ENCODE results near the gene APOL1. TPM values are rescaled to one million over a fixed set of nuclear protein-coding genes. Genes with fewer than 3 reads are reported as not detected.

Gene APOL1
- total and polyA plus RNA-seq, 9 of the 15 experiments (the other 6 are each of a cell fraction or from before 2014, with no cell fraction given), result 2.5 to 9.7 (median 5.6) TPM

DNA sequence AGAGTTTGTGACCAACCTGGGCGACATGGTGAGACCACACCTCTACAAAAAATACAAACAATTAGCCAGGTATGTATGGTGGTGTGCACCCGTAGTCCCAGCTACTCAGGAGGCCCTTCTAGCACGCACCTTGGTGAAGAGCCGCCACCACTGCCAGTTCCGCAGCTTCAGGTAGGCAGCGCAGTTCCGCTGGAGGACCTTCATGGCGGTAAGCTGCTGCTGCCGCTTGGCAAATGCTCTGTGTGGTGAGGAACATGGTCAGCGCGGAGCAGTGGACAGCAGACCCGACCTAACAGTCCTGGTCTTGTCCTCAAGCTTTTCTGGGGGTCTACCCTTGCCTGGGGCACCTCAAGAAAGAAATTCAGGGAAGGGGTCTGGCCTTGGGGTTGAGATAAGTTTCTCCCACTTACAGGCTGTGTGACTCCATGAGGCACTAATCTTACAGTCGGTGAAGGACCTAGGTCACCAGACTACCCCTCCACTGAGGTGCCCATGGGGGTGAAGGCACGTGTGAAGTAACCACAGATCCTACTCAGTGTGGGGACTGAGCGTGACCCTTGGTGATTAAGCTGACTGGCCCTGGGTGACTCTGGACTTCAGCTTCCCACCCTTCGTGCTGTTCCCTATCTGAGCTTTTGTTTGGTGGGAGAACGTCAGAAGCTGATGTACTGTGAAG, 49.6 kb downstream of the APOL1 start (continued):
- TF ChIP-seq, protein P1, sequence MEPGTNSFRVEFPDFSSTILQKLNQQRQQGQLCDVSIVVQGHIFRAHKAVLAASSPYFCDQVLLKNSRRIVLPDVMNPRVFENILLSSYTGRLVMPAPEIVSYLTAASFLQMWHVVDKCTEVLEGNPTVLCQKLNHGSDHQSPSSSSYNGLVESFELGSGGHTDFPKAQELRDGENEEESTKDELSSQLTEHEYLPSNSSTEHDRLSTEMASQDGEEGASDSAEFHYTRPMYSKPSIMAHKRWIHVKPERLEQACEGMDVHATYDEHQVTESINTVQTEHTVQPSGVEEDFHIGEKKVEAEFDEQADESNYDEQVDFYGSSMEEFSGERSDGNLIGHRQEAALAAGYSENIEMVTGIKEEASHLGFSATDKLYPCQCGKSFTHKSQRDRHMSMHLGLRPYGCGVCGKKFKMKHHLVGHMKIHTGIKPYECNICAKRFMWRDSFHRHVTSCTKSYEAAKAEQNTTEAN (CRISPR knock-in tag; IDR thresholded peaks at IDR 0.05), result no peak
- no peak for TF ChIP-seq BACH1 (tag; IDR thresholded peaks at IDR 0.05)
- TF ChIP-seq, protein P2, sequence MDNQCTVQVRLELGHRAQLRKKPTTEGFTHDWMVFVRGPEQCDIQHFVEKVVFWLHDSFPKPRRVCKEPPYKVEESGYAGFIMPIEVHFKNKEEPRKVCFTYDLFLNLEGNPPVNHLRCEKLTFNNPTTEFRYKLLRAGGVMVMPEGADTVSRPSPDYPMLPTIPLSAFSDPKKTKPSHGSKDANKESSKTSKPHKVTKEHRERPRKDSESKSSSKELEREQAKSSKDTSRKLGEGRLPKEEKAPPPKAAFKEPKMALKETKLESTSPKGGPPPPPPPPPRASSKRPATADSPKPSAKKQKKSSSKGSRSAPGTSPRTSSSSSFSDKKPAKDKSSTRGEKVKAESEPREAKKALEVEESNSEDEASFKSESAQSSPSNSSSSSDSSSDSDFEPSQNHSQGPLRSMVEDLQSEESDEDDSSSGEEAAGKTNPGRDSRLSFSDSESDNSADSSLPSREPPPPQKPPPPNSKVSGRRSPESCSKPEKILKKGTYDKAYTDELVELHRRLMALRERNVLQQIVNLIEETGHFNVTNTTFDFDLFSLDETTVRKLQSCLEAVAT (IDR thresholded peaks at IDR 0.05), result no peak
- TF ChIP-seq HSF4 (CRISPR knock-in tag; IDR thresholded peaks at IDR 0.05; ENCODE audit: borderline replicate concordance), result no peak
- TF ChIP-seq, protein P3, sequence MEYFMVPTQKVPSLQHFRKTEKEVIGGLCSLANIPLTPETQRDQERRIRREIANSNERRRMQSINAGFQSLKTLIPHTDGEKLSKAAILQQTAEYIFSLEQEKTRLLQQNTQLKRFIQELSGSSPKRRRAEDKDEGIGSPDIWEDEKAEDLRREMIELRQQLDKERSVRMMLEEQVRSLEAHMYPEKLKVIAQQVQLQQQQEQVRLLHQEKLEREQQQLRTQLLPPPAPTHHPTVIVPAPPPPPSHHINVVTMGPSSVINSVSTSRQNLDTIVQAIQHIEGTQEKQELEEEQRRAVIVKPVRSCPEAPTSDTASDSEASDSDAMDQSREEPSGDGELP (CRISPR knock-in tag; IDR thresholded peaks at IDR 0.05; ENCODE audit: borderline replicate concordance), result no peak
- no peak for TF ChIP-seq KDM5B (IDR thresholded peaks at IDR 0.05; ENCODE audit: insufficient replicate concordance, low read depth, low read length)
- TF ChIP-seq SMAD2 (IDR thresholded peaks at IDR 0.05; ENCODE audit: low read depth, low read length), result no peak
- no peak for TF ChIP-seq TGIF2 (CRISPR knock-in tag; IDR thresholded peaks at IDR 0.05)
- no peak for TF ChIP-seq NR4A1 (CRISPR knock-in tag; IDR thresholded peaks at IDR 0.05)
- TF ChIP-seq NR4A1 (tag; IDR thresholded peaks at IDR 0.05), result no peak
- no peak for TF ChIP-seq U2AF1 (optimal IDR thresholded peaks at IDR 0.05; ENCODE audit: low read depth, low read length)
- no peak for TF ChIP-seq ZNF121 (CRISPR knock-in tag; conservative IDR thresholded peaks at IDR 0.05)

Data from K562 (cell line).